ENCODE results near the gene SIX2. TPM values are rescaled to one million over a fixed set of nuclear protein-coding genes. Genes with fewer than 3 reads are reported as not detected.
"Not testable (repeated sequence)": the region's sequence is repeated elsewhere in the genome, so short reads cannot be mapped to it uniquely, and the experiment has no call there.

Gene SIX2
- 0.05 and 0.35 TPM in 2 replicates for total RNA-seq

- peak; percentile 83 for DNase-seq (ENCODE audit: low read depth)
Observed at GRCh38 chr2:45009303-45009927, at the start of gene SIX2. Gene SIX2, minus strand, starts transcription at chr2:45009452. Its CDS starts 342 bp downstream, at chr2:45009110.

- no peak for DNase-seq (ENCODE audit: low read depth)
Observed at GRCh38 chr2:45055162-45055605, 45.9 kb upstream of the SIX2 start.

GRCh38 chr2:45053966-45054365, 44.7 kb upstream of the SIX2 start:
- no peak for DNase-seq (ENCODE audit: low read depth)

DNA sequence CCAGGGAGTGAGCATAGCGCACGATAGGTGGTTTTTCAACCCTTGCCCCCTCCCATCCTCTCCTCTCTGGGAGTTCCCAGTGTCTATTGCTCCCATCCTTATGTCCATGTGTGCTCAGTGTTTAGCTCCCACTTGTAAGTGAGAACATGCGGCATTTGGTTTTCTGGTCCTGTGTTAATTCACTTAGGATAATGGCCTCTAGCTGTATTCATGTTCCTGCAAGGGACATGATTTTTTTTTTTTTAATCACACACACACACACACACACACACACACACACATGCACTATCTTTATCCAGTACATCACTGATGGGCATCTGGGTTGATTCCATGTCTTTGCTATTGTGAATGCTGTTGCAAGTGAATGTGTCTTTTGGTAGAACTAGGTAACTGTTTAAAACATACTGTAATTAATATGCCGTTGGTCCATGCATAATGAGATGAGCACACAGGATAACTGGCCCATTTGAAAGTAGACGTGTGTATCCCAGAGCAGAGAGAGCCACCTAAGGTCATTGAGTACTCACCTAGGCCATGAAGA, 43.2 kb upstream of the SIX2 start:
- DNase-seq (ENCODE audit: low read depth), result no peak

DNA sequence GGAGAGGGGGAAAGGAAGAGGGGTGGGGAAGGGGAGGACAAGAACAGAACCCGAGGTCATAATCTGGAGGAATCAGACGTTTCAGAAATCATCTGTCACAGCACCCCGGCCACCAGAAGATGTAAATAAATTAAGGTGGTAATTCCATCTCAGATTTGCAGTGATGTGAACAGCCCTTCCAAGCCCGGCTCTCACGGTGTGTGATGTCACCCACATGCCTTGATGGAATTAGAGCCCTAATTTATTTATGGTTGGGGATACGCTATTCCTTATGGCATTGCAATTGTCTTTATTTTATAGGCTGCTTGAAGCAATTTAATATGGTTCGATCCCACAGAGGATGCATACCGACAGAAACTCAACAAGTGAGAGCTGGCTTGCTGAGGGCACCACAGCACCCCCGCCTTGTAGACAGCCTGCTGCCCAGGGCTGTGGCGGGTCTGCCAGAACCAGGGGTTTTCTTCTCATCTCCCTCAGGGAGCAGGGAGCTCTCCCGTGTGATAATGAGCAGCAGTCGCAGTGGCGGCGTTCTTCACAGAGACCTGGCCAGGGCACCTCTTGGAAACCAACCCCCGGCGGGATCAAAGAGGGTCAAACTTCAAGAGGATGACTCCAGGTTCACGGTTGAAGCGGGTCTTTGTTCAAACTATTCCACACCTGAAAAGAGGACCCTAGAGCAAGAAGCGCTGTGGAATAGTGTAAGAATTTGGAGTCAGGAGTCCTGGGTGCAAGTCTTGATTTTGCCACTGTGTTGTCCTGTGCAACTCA, 40.5 kb upstream of the SIX2 start:
- DNase-seq (ENCODE audit: low read depth), result no peak

- no peak for DNase-seq (ENCODE audit: low read depth)
Observed at GRCh38 chr2:45047301-45047700, 38.0 kb upstream of the SIX2 start.

- DNase-seq (ENCODE audit: low read depth), result peak; percentile 11
Observed at GRCh38 chr2:45046786-45047185, 37.5 kb upstream of the SIX2 start.

- no peak for DNase-seq (ENCODE audit: low read depth)
Observed at GRCh38 chr2:45045706-45046105, 36.5 kb upstream of the SIX2 start.

GRCh38 chr2:45044916-45045315, 35.7 kb upstream of the SIX2 start:
- DNase-seq (ENCODE audit: low read depth), result no peak

- no peak for DNase-seq (ENCODE audit: low read depth)
Observed at GRCh38 chr2:45043174-45043573, 33.9 kb upstream of the SIX2 start.

DNA sequence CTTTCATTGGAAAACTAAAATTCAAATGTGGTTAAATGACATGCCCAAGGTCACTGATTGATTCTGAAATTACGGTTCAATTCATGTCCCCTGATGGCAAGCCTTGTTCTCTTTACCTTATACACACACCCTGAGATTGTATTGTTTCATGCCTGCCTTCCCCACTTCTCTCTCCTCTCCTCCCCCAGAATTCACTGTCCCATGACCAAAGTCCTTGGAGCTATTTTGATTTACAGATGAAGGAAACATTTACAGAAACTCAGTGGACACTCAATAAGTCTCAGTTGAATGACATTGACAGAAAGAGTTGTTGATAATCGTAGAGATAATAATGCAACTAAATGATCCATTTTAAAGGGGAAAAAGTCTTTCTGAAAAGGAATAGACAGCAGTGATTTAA, 33.1 kb upstream of the SIX2 start:
- peak; percentile 15 for DNase-seq (ENCODE audit: low read depth)

DNA sequence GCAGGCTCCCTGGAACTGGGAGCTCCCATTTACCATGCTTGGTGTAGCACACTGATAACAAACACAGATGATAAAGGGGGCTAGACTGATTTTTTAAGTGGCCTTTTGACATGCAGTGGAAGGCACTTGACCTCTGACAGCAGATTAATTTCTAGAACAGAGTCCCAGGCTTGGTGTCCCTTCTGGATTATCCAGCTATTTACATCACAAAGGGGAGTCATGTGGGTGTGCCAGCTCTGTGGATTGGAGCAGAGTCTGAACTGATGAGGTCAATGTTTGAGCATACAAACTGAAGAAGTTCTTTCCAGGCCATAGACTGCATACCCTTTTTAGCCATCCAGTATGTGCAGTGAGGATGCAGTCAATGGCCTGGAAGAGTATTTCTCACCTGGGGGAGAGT, 31.5 kb upstream of the SIX2 start:
- DNase-seq (ENCODE audit: low read depth), result no peak

DNA sequence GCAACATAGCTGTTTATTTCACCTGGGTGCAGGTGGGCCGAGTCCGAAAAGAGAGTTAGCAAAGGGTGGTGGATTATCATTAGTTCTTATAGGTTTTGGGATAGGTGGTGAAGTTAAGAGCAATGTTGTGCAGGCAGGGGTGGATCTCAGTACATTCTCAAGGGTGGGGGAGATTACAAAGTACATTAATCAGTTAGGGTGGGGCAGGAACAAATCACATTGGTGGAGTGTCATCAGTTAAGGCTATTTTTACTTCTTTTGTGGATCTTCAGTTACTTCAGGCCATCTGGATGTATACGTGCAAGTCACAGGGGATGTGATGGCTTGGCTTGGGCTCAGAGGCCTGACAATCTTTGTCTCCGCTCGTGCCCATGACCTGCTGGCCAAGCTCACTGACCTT, 30.6 kb upstream of the SIX2 start:
- DNase-seq (ENCODE audit: low read depth), result not testable (repeated sequence)

GRCh38 chr2:45038861-45039260, 29.6 kb upstream of the SIX2 start:
- not testable (repeated sequence) for DNase-seq (ENCODE audit: low read depth)

DNA sequence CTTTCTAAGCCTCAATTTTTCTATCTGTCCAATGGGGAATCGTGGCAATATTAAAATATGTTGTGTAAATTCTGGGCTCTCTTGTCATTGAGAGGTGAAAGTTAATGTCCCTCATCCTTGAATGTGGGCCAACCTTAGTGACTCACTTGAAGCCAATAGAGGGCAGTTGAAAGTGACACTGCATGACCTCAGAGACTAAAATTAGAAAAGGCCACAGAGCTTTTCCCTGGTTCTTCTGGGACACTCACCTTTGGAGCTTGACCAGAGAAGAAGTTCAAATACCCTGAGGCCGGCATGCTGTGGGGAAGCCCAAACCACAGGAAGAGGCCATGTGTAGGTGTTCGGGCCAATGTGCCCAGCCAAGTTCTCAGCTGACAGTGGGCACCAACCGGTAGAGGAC, 24.1 kb upstream of the SIX2 start:
- no peak for DNase-seq (ENCODE audit: low read depth)

GRCh38 chr2:45031028-45031427, 21.8 kb upstream of the SIX2 start:
- DNase-seq (ENCODE audit: low read depth), result no peak

- no peak for DNase-seq (ENCODE audit: low read depth)
Observed at GRCh38 chr2:45030553-45030952, 21.3 kb upstream of the SIX2 start.

DNA sequence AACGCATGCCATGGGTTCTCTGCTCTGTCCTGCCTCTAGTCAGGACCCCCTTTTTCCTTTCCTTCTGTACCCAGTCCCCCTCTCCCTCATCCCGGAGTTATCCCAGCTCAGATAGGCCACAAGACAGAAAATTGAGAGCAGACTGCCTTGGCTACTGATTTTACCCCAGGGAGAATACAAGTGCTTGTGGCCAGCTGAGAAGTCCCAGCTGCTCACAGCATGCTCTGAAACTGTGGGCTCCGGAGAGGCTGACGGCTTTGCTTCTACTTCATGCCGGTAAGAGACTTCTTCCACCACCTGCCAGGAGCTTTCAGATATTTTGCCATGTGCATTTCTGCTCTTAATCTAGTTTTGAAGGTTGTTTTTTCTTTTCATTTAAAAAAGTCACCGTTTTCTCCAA, 20.0 kb upstream of the SIX2 start:
- DNase-seq (ENCODE audit: low read depth), result no peak

DNA sequence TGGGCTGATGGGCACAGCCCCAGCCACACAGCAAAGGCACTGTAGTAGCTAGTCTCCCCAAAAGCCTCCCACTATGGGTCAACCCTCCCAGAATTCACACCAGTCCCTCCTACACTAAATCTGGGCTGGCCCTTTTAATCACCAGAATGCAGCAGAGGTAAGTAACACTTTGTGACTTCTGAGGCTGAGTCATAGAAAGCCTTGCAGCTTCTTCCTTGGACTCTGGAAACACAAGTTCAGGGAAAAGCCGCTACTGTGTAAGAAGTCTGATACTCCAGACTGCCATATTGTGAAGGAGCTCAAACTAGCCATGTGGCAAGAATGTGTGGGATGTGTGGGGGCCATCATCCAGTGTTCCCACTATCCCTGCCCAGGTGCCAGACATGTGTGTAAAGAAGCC, 19.0 kb upstream of the SIX2 start:
- DNase-seq (ENCODE audit: low read depth), result peak; percentile 52

DNA sequence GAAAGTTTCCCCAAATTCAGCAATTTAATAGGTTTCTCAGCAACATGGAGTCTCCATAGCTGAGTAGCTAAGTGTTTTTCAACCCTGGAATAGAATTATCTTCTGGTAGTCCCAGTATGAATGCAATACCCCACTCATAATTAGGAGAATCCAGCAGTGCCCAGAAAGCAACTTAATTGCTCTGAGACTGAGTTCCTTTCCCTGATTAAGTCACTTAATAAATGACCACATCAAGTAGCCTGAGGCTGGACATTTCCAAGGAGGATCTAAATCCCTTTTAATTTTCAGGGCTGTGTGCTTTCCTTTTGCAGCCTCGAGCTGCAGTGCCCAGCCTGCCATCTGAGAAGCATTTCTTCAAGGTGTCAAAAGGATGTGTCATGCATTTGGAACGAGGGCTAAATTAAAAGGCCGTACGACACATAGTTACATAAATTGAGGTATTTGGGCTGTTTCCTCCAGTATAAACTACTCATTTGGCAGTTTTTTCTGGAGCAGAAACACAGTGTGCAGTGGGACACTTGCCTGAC, 17.7 kb upstream of the SIX2 start:
- peak; percentile 33 for DNase-seq (ENCODE audit: low read depth)

GRCh38 chr2:45024600-45025291, 15.5 kb upstream of the SIX2 start:
- DNase-seq (ENCODE audit: low read depth), result peak; percentile 85

DNA sequence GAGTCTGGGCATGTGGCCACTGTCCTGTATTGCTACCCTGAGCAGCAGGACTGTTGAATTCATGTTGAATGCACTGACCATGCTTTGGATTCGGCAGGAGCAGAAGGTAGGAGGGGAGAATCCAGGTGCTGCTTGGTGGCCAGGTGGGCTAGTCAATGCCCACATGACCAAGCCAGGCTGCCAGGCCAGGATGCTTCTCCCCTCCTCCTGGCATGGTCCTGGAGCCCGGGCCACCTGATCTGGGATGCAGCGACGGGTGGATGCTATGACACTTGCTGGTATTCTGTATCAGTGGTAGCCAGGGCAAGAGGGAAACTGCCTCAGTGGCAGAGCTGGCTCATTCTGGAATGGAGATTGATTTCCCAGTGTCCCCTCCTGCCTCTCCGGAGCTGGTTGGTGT, 14.8 kb upstream of the SIX2 start:
- no peak for DNase-seq (ENCODE audit: low read depth)
